MCF 10A (cell line): ENCODE measurements around the gene CEP192. TPM values are rescaled to one million over a fixed set of nuclear protein-coding genes. Genes with fewer than 3 reads are reported as not detected.
"Not testable (repeated sequence)": the region's sequence is repeated elsewhere in the genome, so short reads cannot be mapped to it uniquely, and the experiment has no call there.

Experiments used
- BruUV-seq: library from RNA; stranded (reverse); fragments of 400-500 nt; replicated peaks from 2 replicates; lab custom pipeline; 2021; lab: Mats Ljungman, UMichigan
- CTCF ChIA-PET: fragments of 300-600 bp; sonication (Branson Sonifier 250); formaldehyde crosslinking; extraction: SDS; loops from one replicate; lab custom pipeline; 2021; ENCODE audit warnings: antibody characterized with exemption, inconsistent platforms; lab: Yijun Ruan, JAX
- POLR2A ChIA-PET: fragments of 300-600, 350-650 bp; sonication (Branson Sonifier 250); formaldehyde crosslinking; extraction: SDS; loops from one replicate; lab custom pipeline; 2020; ENCODE audit warnings: antibody characterized with exemption, inconsistent platforms; lab: Yijun Ruan, JAX
- DNase-seq: peaks from one replicate; pipeline ENCODE4 v3.0.0-alpha.2; 2018; ENCODE audit not compliant: unreplicated experiment
- H3K27ac Mint-ChIP-seq: one replicate; pipeline ENCODE4 v1.8.0; 2022; ENCODE audit warnings: mild to moderate bottlenecking, low read depth, mixed read lengths; ENCODE audit not compliant: unreplicated experiment
- H3K27me3 Mint-ChIP-seq: one replicate; pipeline ENCODE4 v1.8.0; 2022; ENCODE audit warnings: mixed read lengths; ENCODE audit not compliant: insufficient read depth, unreplicated experiment
- H3K36me3 Mint-ChIP-seq: one replicate; pipeline ENCODE4 v1.8.0; 2022; ENCODE audit warnings: mild to moderate bottlenecking, moderate library complexity, mixed read lengths; ENCODE audit not compliant: insufficient read depth, unreplicated experiment
- H3K4me1 Mint-ChIP-seq: one replicate; pipeline ENCODE4 v1.8.0; 2022; ENCODE audit warnings: mixed read lengths; ENCODE audit not compliant: insufficient read depth, unreplicated experiment
- H3K4me3 Mint-ChIP-seq: one replicate; pipeline ENCODE4 v1.8.0; 2022; ENCODE audit warnings: mild to moderate bottlenecking, moderate library complexity, mixed read lengths; ENCODE audit not compliant: unreplicated experiment
- H3K9me3 Mint-ChIP-seq: one replicate; pipeline ENCODE4 v1.8.0; 2022; ENCODE audit warnings: mixed read lengths; ENCODE audit not compliant: unreplicated experiment
- CTCF ChIP-seq: fragments of 200-600 bp; IDR thresholded peaks from one replicate; pipeline ENCODE4 v1.8.0; 2022; ENCODE audit warnings: antibody characterized with exemption, mild to moderate bottlenecking; ENCODE audit not compliant: unreplicated experiment
- intact Hi-C: fragments of 100-400 bp; cut with micrococcal nuclease; formaldehyde crosslinking; loops from 2 replicates; pipeline ENCODE4 v1.14.1; 2022
- total RNA-seq: library from RNA; stranded (reverse); gene quantifications from 2 replicates; pipeline ENCODE4 v1.2.3, GENCODE V29; 2022

Gene CEP192
- total RNA-seq, 1 experiment from 2014 or later, result 14.3 TPM

GRCh38 chr18:13095466-13095865 is 104.3 kb downstream of the CEP192 start:
- no peak overlapping the region for H3K27ac Mint-ChIP-seq
- H3K9me3 Mint-ChIP-seq, result no peaks in the 10 kb centered on the region
- no peak for DNase-seq
- no peaks in the 10 kb centered on the region for H3K27me3 Mint-ChIP-seq
- intact Hi-C loops, result no loop called here
- peaks cover 64% of the 10 kb centered on the region for H3K36me3 Mint-ChIP-seq
- POLR2A ChIA-PET, result interaction anchor here (0.6 kb wide), 1 partner anchor 104 kb away, joined by 3 read pairs; the partner anchor contains the start of gene CEP192
- no peaks in the 10 kb centered on the region for H3K4me1 Mint-ChIP-seq
- TF ChIP-seq CTCF, result no peak
- CTCF ChIA-PET, result interaction anchor here (1.5 kb wide), 1 partner anchor 10 kb away, joined by 5 read pairs; no protein-coding TSS in a partner anchor
- no TSS peak for BruUV-seq
- no peak overlapping the region for H3K4me3 Mint-ChIP-seq

- H3K4me3 Mint-ChIP-seq, result no peak overlapping the region
- peaks cover 66% of the 10 kb centered on the region for H3K36me3 Mint-ChIP-seq
These were observed 105.1 kb downstream of the CEP192 start for GRCh38 chr18:13096232-13096631.

GRCh38 chr18:13096719-13097118 is 105.6 kb downstream of the CEP192 start:
- Mint-ChIP-seq H3K27me3 (no peaks in the 10 kb centered on the region), H3K36me3 (peaks cover 71% of the 10 kb centered on the region), H3K27ac (no peak overlapping the region), H3K9me3 (no peaks in the 10 kb centered on the region), H3K4me1 (no peaks in the 10 kb centered on the region), H3K4me3 (no peak overlapping the region)
- ChIA-PET CTCF (no interaction called here), POLR2A (interaction anchor here (0.9 kb wide), 1 partner anchor 28 kb away, joined by 3 read pairs; no protein-coding TSS in a partner anchor)
- TF ChIP-seq CTCF, result no peak
- intact Hi-C loops, result no loop called here
- no TSS peak for BruUV-seq
- no peak for DNase-seq

More at GRCh38 chr18:13096232-13096631, 105.1 kb downstream of the CEP192 start:
- DNase-seq, result no peak
- ChIA-PET POLR2A (no interaction called here), CTCF (no interaction called here)
- no TSS peak for BruUV-seq
- Mint-ChIP-seq H3K9me3 (no peaks in the 10 kb centered on the region), H3K27me3 (no peaks in the 10 kb centered on the region), H3K4me1 (no peaks in the 10 kb centered on the region), H3K27ac (no peak overlapping the region)
- TF ChIP-seq CTCF, result no peak
- intact Hi-C loops, result no loop called here

DNA sequence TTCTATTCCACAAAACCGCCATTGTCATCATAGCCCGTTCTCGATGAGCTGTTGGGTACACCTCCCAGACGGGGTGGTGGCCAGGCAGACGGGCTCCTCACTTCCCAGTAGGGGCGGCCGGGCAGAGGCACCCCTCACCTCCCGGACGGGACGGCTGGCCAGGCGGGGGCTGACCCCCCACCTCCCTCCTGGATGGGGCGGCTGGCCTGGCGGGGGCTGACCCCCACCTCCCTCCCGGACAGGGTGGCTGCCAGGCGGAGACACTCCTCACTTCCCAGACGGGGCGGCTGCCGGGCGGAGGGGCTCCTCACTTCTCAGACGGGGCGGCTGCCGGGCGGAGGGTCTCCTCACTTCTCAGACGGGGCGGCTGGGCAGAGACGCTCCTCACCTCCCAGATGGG is 106.9 kb downstream of the CEP192 start:
- H3K9me3 Mint-ChIP-seq, H3K4me3 Mint-ChIP-seq, intact Hi-C loops, H3K27me3 Mint-ChIP-seq, BruUV-seq, DNase-seq, H3K27ac Mint-ChIP-seq, POLR2A ChIA-PET, H3K4me1 Mint-ChIP-seq: not testable (repeated sequence)
- H3K36me3 Mint-ChIP-seq, result peaks cover 68% of the 10 kb centered on the region
- CTCF ChIA-PET, result interaction anchor here (0.6 kb wide), 1 partner anchor 652 kb away, joined by 3 read pairs; no protein-coding TSS in a partner anchor

DNA sequence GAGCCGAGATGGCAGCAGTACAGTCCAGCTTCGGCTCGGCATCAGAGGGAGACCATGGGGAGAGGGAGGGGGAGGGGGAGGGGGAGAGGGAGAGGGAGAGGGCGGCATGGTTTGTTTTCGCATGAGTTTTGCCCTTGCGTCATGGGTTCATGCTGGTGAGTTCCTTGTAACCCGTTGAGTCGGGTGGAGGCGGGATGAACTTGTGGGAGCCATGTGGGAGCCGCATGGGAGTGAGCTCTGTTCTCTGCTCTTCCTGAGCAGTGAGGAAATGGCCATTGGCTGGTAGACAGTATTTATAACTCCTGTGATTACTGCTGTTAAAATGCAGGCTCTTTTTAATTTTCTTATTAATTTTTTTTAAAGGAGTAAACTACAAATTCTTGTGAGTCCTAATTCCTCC is 108.0 kb downstream of the CEP192 start:
- BruUV-seq, result no TSS peak
- ChIA-PET CTCF (no interaction called here), POLR2A (no interaction called here)
- DNase-seq, result no peak
- intact Hi-C loops, result no loop called here
- no peak overlapping the region for H3K27ac Mint-ChIP-seq
- no peaks in the 10 kb centered on the region for H3K4me1 Mint-ChIP-seq
- H3K4me3 Mint-ChIP-seq, result no peak overlapping the region
- no peaks in the 10 kb centered on the region for H3K9me3 Mint-ChIP-seq
- H3K36me3 Mint-ChIP-seq, result peaks cover 69% of the 10 kb centered on the region
- no peak for TF ChIP-seq CTCF
- no peaks in the 10 kb centered on the region for H3K27me3 Mint-ChIP-seq
